H9 (cell line): ENCODE measurements around the gene ANKH. TPM values are rescaled to one million over a fixed set of nuclear protein-coding genes. Genes with fewer than 3 reads are reported as not detected.
A peak's percentile ranks its signal among the peaks of the same experiment; 100 is the strongest.

Source experiments
- DNase-seq: peaks from one replicate; pipeline ENCODE4 v3.0.0-alpha.2; 2017
- H2AFZ ChIP-seq: one replicate; pipeline ENCODE4 v1.6.1; 2013; ENCODE audit warnings: mild to moderate bottlenecking, low read length, control low read depth, moderate library complexity
- H2AK5ac ChIP-seq: 2 replicates; pipeline ENCODE4 v1.6.1; 2013; ENCODE audit warnings: low read length, control low read depth, mixed read lengths; ENCODE audit not compliant: insufficient read length
- H2BK120ac ChIP-seq: one replicate; pipeline ENCODE4 v1.6.1; 2013; ENCODE audit warnings: low read depth, mild to moderate bottlenecking, low read length, control low read depth, inconsistent platforms; ENCODE audit not compliant: poor library complexity, severe bottlenecking
- H2BK12ac ChIP-seq: 2 replicates; pipeline ENCODE4 v1.6.1; 2013; ENCODE audit warnings: low read length, control low read depth, mixed read lengths, low read depth; ENCODE audit not compliant: insufficient read length
- H2BK15ac ChIP-seq: 2 replicates; pipeline ENCODE4 v1.6.1; 2013; ENCODE audit warnings: low read depth, low read length, control low read depth
- H2BK20ac ChIP-seq: one replicate; pipeline ENCODE4 v1.6.1; 2013; ENCODE audit warnings: low read depth, mild to moderate bottlenecking, low read length, control low read depth, inconsistent platforms; ENCODE audit not compliant: poor library complexity, severe bottlenecking
- H2BK5ac ChIP-seq: 2 replicates; pipeline ENCODE4 v1.6.1; 2013; ENCODE audit warnings: low read length, control low read depth, mixed read lengths; ENCODE audit not compliant: insufficient read length
- H3K14ac ChIP-seq: 2 replicates; pipeline ENCODE4 v1.6.1; 2013; ENCODE audit warnings: low read length, control low read depth; ENCODE audit not compliant: insufficient read depth
- H3K18ac ChIP-seq: 2 replicates; pipeline ENCODE4 v1.6.1; 2013; ENCODE audit warnings: low read depth, mild to moderate bottlenecking, mixed read lengths, low read length, control low read depth; ENCODE audit not compliant: insufficient read length
- H3K23ac ChIP-seq: 2 replicates; pipeline ENCODE4 v1.6.1; 2013; ENCODE audit warnings: low read length, control low read depth, mixed read lengths, low read depth; ENCODE audit not compliant: insufficient read length
- H3K23me2 ChIP-seq: 2 replicates; pipeline ENCODE4 v1.6.1; 2013; ENCODE audit warnings: low read depth, mild to moderate bottlenecking, mixed read lengths, low read length, control low read depth; ENCODE audit not compliant: insufficient read length, poor library complexity, severe bottlenecking
- H3K27ac ChIP-seq: 2 replicates; pipeline ENCODE4 v1.5.1; 2013; ENCODE audit warnings: low read length, control low read depth, mixed read lengths, low read depth; ENCODE audit not compliant: insufficient read length
- H3K27me3 ChIP-seq: 2 replicates; pipeline ENCODE4 v1.6.1; 2013; ENCODE audit warnings: low read length, control low read depth, inconsistent platforms; ENCODE audit not compliant: insufficient read depth
- H3K4ac ChIP-seq: 2 replicates; pipeline ENCODE4 v1.6.1; 2013; ENCODE audit warnings: low read depth, mild to moderate bottlenecking, control low read depth, inconsistent platforms, low read length, moderate library complexity
- H3K4me1 ChIP-seq: 2 replicates; pipeline ENCODE4 v1.6.1; 2013; ENCODE audit warnings: low read length, control low read depth, inconsistent platforms; ENCODE audit not compliant: insufficient read depth
- H3K4me2 ChIP-seq: 2 replicates; pipeline ENCODE4 v1.6.1; 2013; ENCODE audit warnings: low read length, control low read depth, mixed read lengths; ENCODE audit not compliant: insufficient read length, insufficient read depth
- H3K56ac ChIP-seq: 2 replicates; pipeline ENCODE4 v1.6.1; 2013; ENCODE audit warnings: low read depth, mild to moderate bottlenecking, mixed read lengths, low read length, control low read depth; ENCODE audit not compliant: insufficient read length
- H3K79me1 ChIP-seq: 2 replicates; pipeline ENCODE4 v1.6.1; 2013; ENCODE audit warnings: low read depth, mild to moderate bottlenecking, moderate library complexity, low read length, control low read depth, inconsistent platforms; ENCODE audit not compliant: insufficient read depth, poor library complexity, severe bottlenecking
- H3K79me2 ChIP-seq: 2 replicates; pipeline ENCODE4 v1.6.1; 2013; ENCODE audit warnings: low read length, control low read depth, inconsistent platforms; ENCODE audit not compliant: insufficient read depth
- H3K9ac ChIP-seq: 2 replicates; pipeline ENCODE4 v1.6.1; 2013; ENCODE audit warnings: low read length, control low read depth, mixed read lengths; ENCODE audit not compliant: insufficient read length; ENCODE audit errors: extremely low read depth
- H3K9me3 ChIP-seq: one replicate; pipeline ENCODE4 v1.6.1; 2013; ENCODE audit warnings: low read depth, low read length, inconsistent platforms; ENCODE audit not compliant: control insufficient read depth
- H3T11ph ChIP-seq: one replicate; pipeline ENCODE4 v1.6.1; 2013; ENCODE audit warnings: mild to moderate bottlenecking, low read length, control low read depth, inconsistent platforms
- H4K20me1 ChIP-seq: one replicate; pipeline ENCODE4 v1.6.1; 2013; ENCODE audit not compliant: control insufficient read depth, insufficient read length, insufficient read depth
- H4K5ac ChIP-seq: 2 replicates; pipeline ENCODE4 v1.6.1; 2013; ENCODE audit warnings: low read depth, mild to moderate bottlenecking, mixed read lengths, low read length, control low read depth; ENCODE audit not compliant: insufficient read length
- H4K8ac ChIP-seq: replicated peaks from 2 replicates; pipeline ENCODE4 v1.6.1; 2013; ENCODE audit warnings: low read length, control low read depth, mixed read lengths, low read depth; ENCODE audit not compliant: insufficient read length
- H4K91ac ChIP-seq: 2 replicates; pipeline ENCODE4 v1.6.1; 2013; ENCODE audit warnings: low read depth, mild to moderate bottlenecking, moderate library complexity, mixed read lengths, low read length, control low read depth; ENCODE audit not compliant: insufficient read length
- H3K27ac Mint-ChIP-seq, 3 experiments: 2 replicates in 2 of 3; 3 replicates in 1 of 3; pipeline ENCODE4 v1.8.0; 2020 to 2021; ENCODE audit warnings: mixed read lengths in 3 of 3, mild to moderate bottlenecking in 1 of 3, moderate library complexity in 1 of 3
- H3K27me3 Mint-ChIP-seq: 2 replicates; pipeline ENCODE4 v1.8.0; 2021; ENCODE audit warnings: low read depth, mild to moderate bottlenecking, moderate library complexity, mixed read lengths
- H3K36me3 Mint-ChIP-seq, 3 experiments: 2 replicates in 2 of 3; 3 replicates in 1 of 3; pipeline ENCODE4 v1.8.0; 2020 to 2021; ENCODE audit warnings: low read depth in 3 of 3, mixed read lengths in 3 of 3; ENCODE audit not compliant: insufficient read depth in 1 of 3
- H3K4me1 Mint-ChIP-seq, 2 experiments: 2 replicates each; pipeline ENCODE4 v1.8.0; 2020; ENCODE audit warnings: mixed read lengths in 2 of 2
- H3K4me3 Mint-ChIP-seq, 2 experiments: 2 replicates in 1 of 2; 3 replicates in 1 of 2; pipeline ENCODE4 v1.8.0; 2020 to 2021; ENCODE audit warnings: mild to moderate bottlenecking in 2 of 2, mixed read lengths in 2 of 2, moderate library complexity in 1 of 2
- H3K9me3 Mint-ChIP-seq, 2 experiments: 2 replicates in 1 of 2; 3 replicates in 1 of 2; pipeline ENCODE4 v1.8.0; 2020; ENCODE audit warnings: mild to moderate bottlenecking in 2 of 2, mixed read lengths in 2 of 2, moderate library complexity in 1 of 2
- CTCF ChIP-seq: fragments of 200-600 bp; sonication (generic); conservative IDR thresholded peaks from 3 replicates; pipeline ENCODE4 v1.8.0; 2021; ENCODE audit warnings: antibody characterized with exemption, mild to moderate bottlenecking
- WGBS: extraction: QIAGEN DNeasy Blood & Tissue Kit; methylation state at CpG from one replicate; pipeline ENCODE4 v1.1.7; 2013; ENCODE audit warnings: missing lambda C conversion rate, low lambda C conversion rate, mixed read lengths; ENCODE audit not compliant: insufficient read length; ENCODE audit errors: extremely low coverage; 5-methylcytosine and 5-hydroxymethylcytosine counted together
- total RNA-seq: library from RNA; stranded (reverse); gene quantifications from 2 replicates; pipeline ENCODE4 v1.2.1, GENCODE V29; 2021

ANKH gene
- total RNA-seq, 1 experiment from 2014 or later: 9.6 TPM

GRCh38 chr5:14732991-14733390 lies 138.6 kb downstream of the ANKH start:
- H3K79me1 ChIP-seq: no peaks in the 10 kb centered on the region
- no CpG with 5 or more reads among the region's 6 CpGs for WGBS
- no peak overlapping the region for H3K14ac ChIP-seq
- H4K91ac ChIP-seq: no peak overlapping the region
- H3K4ac ChIP-seq: no peak overlapping the region
- no peaks in the 10 kb centered on the region for H3K27me3 ChIP-seq
- no peak overlapping the region for H4K8ac ChIP-seq
- H3K4me1 Mint-ChIP-seq: peaks cover 28 to 34% of the 10 kb centered on the region in 2 experiments
- H2AFZ ChIP-seq: no peak overlapping the region
- H3K4me1 ChIP-seq: peaks cover 7% of the 10 kb centered on the region; the same call in 1 of the 2 replicates
- no peak overlapping the region for H3T11ph ChIP-seq
- H3K18ac ChIP-seq: no peak overlapping the region
- no peak overlapping the region for H2BK120ac ChIP-seq
- no peaks in the 10 kb centered on the region; a peak in 1 of 7 replicates for H3K36me3 Mint-ChIP-seq
- H3K79me2 ChIP-seq: no peaks in the 10 kb centered on the region
- H3K56ac ChIP-seq: no peak overlapping the region
- H4K20me1 ChIP-seq: no peaks in the 10 kb centered on the region
- no peak overlapping the region for H2BK15ac ChIP-seq
- H2BK5ac ChIP-seq: no peak overlapping the region
- no peak overlapping the region for H2BK12ac ChIP-seq
- H3K9ac ChIP-seq: no peak overlapping the region
- no peaks in the 10 kb centered on the region for H3K23me2 ChIP-seq
- no peaks in the 10 kb centered on the region for H3K9me3 ChIP-seq
- H2AK5ac ChIP-seq: no peak overlapping the region
- no peak for DNase-seq
- H3K27me3 Mint-ChIP-seq: no peaks in the 10 kb centered on the region
- no peak overlapping the region for H3K23ac ChIP-seq
- no peak overlapping the region for H3K4me2 ChIP-seq
- H3K4me3 Mint-ChIP-seq: no peak overlapping the region
- H3K27ac Mint-ChIP-seq: peak overlapping the region in 1 of 3 experiments; percentile 80; a peak in 1 of 7 replicates
- no peak for TF ChIP-seq CTCF
- H3K9me3 Mint-ChIP-seq: no peaks in the 10 kb centered on the region
- H3K27ac ChIP-seq: no peak overlapping the region
- no peak overlapping the region for H2BK20ac ChIP-seq
- H4K5ac ChIP-seq: no peak overlapping the region
